Measurements from ENCODE around the gene ADAM11. TPM values are rescaled to one million over a fixed set of nuclear protein-coding genes. Genes with fewer than 3 reads are reported as not detected.
"Not testable (repeated sequence)": the region's sequence is repeated elsewhere in the genome, so short reads cannot be mapped to it uniquely, and the experiment has no call there.

Gene ADAM11
- total and polyA plus RNA-seq, 2 donors from 2014 or later = 0.24 to 0.28 TPM

GRCh38 chr17:44754276-44754675 is 4.5 kb upstream of the ADAM11 start:
- Histone ChIP-seq H3K36me3 (ENCODE audit: control insufficient read depth in 2 of 3, insufficient read depth in 3 of 3, low read length in 3 of 3) (peaks cover 0 to 2% (median 0%) of the 10 kb centered on the region in 3 donors), H3K4me3 (ENCODE audit: low read length in 3 of 3) (no peak overlapping the region), H3K9ac (ENCODE audit: low read length in 3 of 3) (no peak overlapping the region), H3K9me3 (ENCODE audit: control insufficient read depth in 2 of 3, insufficient read depth in 1 of 3, low read length in 3 of 3) (no peaks in the 10 kb centered on the region), H3K4me1 (ENCODE audit: control insufficient read depth in 2 of 3, insufficient read depth in 2 of 3, low read depth in 1 of 3, low read length in 3 of 3) (peaks cover 0 to under 1% (median 0%) of the 10 kb centered on the region in 3 donors), H3K27me3 (ENCODE audit: control insufficient read depth, insufficient read depth, low read length) (no peaks in the 10 kb centered on the region), H3K27ac (ENCODE audit: low read depth in 2 of 2, low read length in 2 of 2) (no peak overlapping the region)
- intact Hi-C loops (cut with DNase I) = no loop called here
- DNase-seq (no peak), FAIRE-seq (no peak)
- TF ChIP-seq CTCF (IDR thresholded peaks at IDR 0.05; ENCODE audit: borderline replicate concordance, extremely low read depth, insufficient read depth) = no peak

GRCh38 chr17:44755180-44755579 is 3.6 kb upstream of the ADAM11 start:
- H3K4me3 ChIP-seq (ENCODE audit: low read length in 3 of 3); intact Hi-C loops (cut with DNase I); FAIRE-seq; H3K27me3 ChIP-seq (ENCODE audit: control insufficient read depth, insufficient read depth, low read length); H3K27ac ChIP-seq (ENCODE audit: low read depth in 2 of 2, low read length in 2 of 2); H3K9me3 ChIP-seq (ENCODE audit: control insufficient read depth in 2 of 3, insufficient read depth in 1 of 3, low read length in 3 of 3); H3K9ac ChIP-seq (ENCODE audit: low read length in 3 of 3); H3K4me1 ChIP-seq (ENCODE audit: control insufficient read depth in 2 of 3, insufficient read depth in 2 of 3, low read depth in 1 of 3, low read length in 3 of 3); H3K36me3 ChIP-seq (ENCODE audit: control insufficient read depth in 2 of 3, insufficient read depth in 3 of 3, low read length in 3 of 3); DNase-seq: not testable (repeated sequence)

- peak in 1 of 5 donors; percentile 49 for DNase-seq
- Histone ChIP-seq H3K9ac (ENCODE audit: low read length in 3 of 3) (no peak overlapping the region), H3K27me3 (ENCODE audit: control insufficient read depth, insufficient read depth, low read length) (no peaks in the 10 kb centered on the region), H3K4me1 (ENCODE audit: control insufficient read depth in 2 of 3, insufficient read depth in 2 of 3, low read depth in 1 of 3, low read length in 3 of 3) (peaks cover 0 to 4% (median 0%) of the 10 kb centered on the region in 3 donors), H3K27ac (ENCODE audit: low read depth in 2 of 2, low read length in 2 of 2) (no peak overlapping the region), H3K36me3 (ENCODE audit: control insufficient read depth in 2 of 3, insufficient read depth in 3 of 3, low read length in 3 of 3) (no peaks in the 10 kb centered on the region), H3K4me3 (ENCODE audit: low read length in 3 of 3) (no peak overlapping the region), H3K9me3 (ENCODE audit: control insufficient read depth in 2 of 3, insufficient read depth in 1 of 3, low read length in 3 of 3) (no peaks in the 10 kb centered on the region)
- no peak for FAIRE-seq
- no peak for TF ChIP-seq CTCF (IDR thresholded peaks at IDR 0.05; ENCODE audit: borderline replicate concordance, extremely low read depth, insufficient read depth)
- intact Hi-C loops (cut with DNase I) = no loop called here
These were observed 1.5 kb upstream of the ADAM11 start for GRCh38 chr17:44757045-44757917.

GRCh38 chr17:44757918-44758413 is 822 bp upstream of the ADAM11 start:
- intact Hi-C loops (cut with DNase I) = no loop called here
- H3K9ac ChIP-seq (ENCODE audit: low read length in 3 of 3) = no peak overlapping the region
- no peak overlapping the region for H3K4me3 ChIP-seq (ENCODE audit: low read length in 3 of 3)
- DNase-seq = peak in 1 of 5 donors; percentile 33
- no peak for FAIRE-seq
- no peak for TF ChIP-seq CTCF (IDR thresholded peaks at IDR 0.05; ENCODE audit: borderline replicate concordance, extremely low read depth, insufficient read depth)
- H3K9me3 ChIP-seq (ENCODE audit: control insufficient read depth in 2 of 3, insufficient read depth in 1 of 3, low read length in 3 of 3) = no peaks in the 10 kb centered on the region
- H3K36me3 ChIP-seq (ENCODE audit: control insufficient read depth in 2 of 3, insufficient read depth in 3 of 3, low read length in 3 of 3) = no peaks in the 10 kb centered on the region
- H3K27ac ChIP-seq (ENCODE audit: low read depth in 2 of 2, low read length in 2 of 2) = no peak overlapping the region
- H3K27me3 ChIP-seq (ENCODE audit: control insufficient read depth, insufficient read depth, low read length) = no peaks in the 10 kb centered on the region
- H3K4me1 ChIP-seq (ENCODE audit: control insufficient read depth in 2 of 3, insufficient read depth in 2 of 3, low read depth in 1 of 3, low read length in 3 of 3) = peaks cover 0 to 4% (median 0%) of the 10 kb centered on the region in 3 donors

Data from kidney (tissue), 14 donors.